ENCODE measurements around the gene ZNF774.

The ZNF774 gene

GRCh38 chr15:90394074-90394473 lies 42.0 kb downstream of the ZNF774 start:
- Histone ChIP-seq H3K4me1 (ENCODE audit: control insufficient read depth, insufficient read depth, low read length) (peaks cover 35% of the 10 kb centered on the region), H3K4me3 (ENCODE audit: low read length) (no peak overlapping the region), H3K9me3 (ENCODE audit: control insufficient read depth, low read length) (no peaks in the 10 kb centered on the region), H3K27me3 (replicated peaks; ENCODE audit: control insufficient read depth, insufficient read depth, low read length) (no peaks in the 10 kb centered on the region), H3K9ac (ENCODE audit: low read length) (no peak overlapping the region), H3K36me3 (ENCODE audit: control insufficient read depth, insufficient read depth, low read length, severe bottlenecking) (peaks cover 24% of the 10 kb centered on the region)
- no peak for DNase-seq (ENCODE audit: low read depth)

- peaks cover 28% of the 10 kb centered on the region for H3K4me1 ChIP-seq (ENCODE audit: control insufficient read depth, insufficient read depth, low read length)
- no peak for DNase-seq (ENCODE audit: low read depth)
- H3K4me3 ChIP-seq (ENCODE audit: low read length) = no peak overlapping the region
- H3K9me3 ChIP-seq (ENCODE audit: control insufficient read depth, low read length) = no peaks in the 10 kb centered on the region
- H3K27me3 ChIP-seq (replicated peaks; ENCODE audit: control insufficient read depth, insufficient read depth, low read length) = no peaks in the 10 kb centered on the region
- no peak overlapping the region for H3K9ac ChIP-seq (ENCODE audit: low read length)
- peaks cover 24% of the 10 kb centered on the region for H3K36me3 ChIP-seq (ENCODE audit: control insufficient read depth, insufficient read depth, low read length, severe bottlenecking)
Observed at GRCh38 chr15:90394748-90395442, 42.8 kb downstream of the ZNF774 start.

- Histone ChIP-seq H3K27me3 (replicated peaks; ENCODE audit: control insufficient read depth, insufficient read depth, low read length) (no peaks in the 10 kb centered on the region), H3K4me1 (ENCODE audit: control insufficient read depth, insufficient read depth, low read length) (peaks cover 35% of the 10 kb centered on the region), H3K36me3 (ENCODE audit: control insufficient read depth, insufficient read depth, low read length, severe bottlenecking) (peaks cover 15% of the 10 kb centered on the region), H3K4me3 (ENCODE audit: low read length) (no peak overlapping the region), H3K9me3 (ENCODE audit: control insufficient read depth, low read length) (no peaks in the 10 kb centered on the region), H3K9ac (ENCODE audit: low read length) (no peak overlapping the region)
- no peak for DNase-seq (ENCODE audit: low read depth)
Observed at GRCh38 chr15:90396321-90396720, 44.2 kb downstream of the ZNF774 start.

GRCh38 chr15:90400005-90400758 lies 48.1 kb downstream of the ZNF774 start:
- H3K36me3 ChIP-seq (ENCODE audit: control insufficient read depth, insufficient read depth, low read length, severe bottlenecking) = no peaks in the 10 kb centered on the region
- H3K4me1 ChIP-seq (ENCODE audit: control insufficient read depth, insufficient read depth, low read length) = peaks cover 61% of the 10 kb centered on the region
- no peak for DNase-seq (ENCODE audit: low read depth)
- no peaks in the 10 kb centered on the region for H3K27me3 ChIP-seq (replicated peaks; ENCODE audit: control insufficient read depth, insufficient read depth, low read length)
- peak overlapping the region; percentile 70 for H3K4me3 ChIP-seq (ENCODE audit: low read length)
- H3K9me3 ChIP-seq (ENCODE audit: control insufficient read depth, low read length) = no peaks in the 10 kb centered on the region
- peak overlapping the region; percentile 18 for H3K9ac ChIP-seq (ENCODE audit: low read length)

GRCh38 chr15:90400759-90401314 lies 48.8 kb downstream of the ZNF774 start:
- DNase-seq (ENCODE audit: low read depth) = peak; percentile 96
- Histone ChIP-seq H3K9ac (ENCODE audit: low read length) (peak overlapping the region; percentile 18), H3K9me3 (ENCODE audit: control insufficient read depth, low read length) (no peaks in the 10 kb centered on the region), H3K4me3 (ENCODE audit: low read length) (peak overlapping the region; percentile 70), H3K27me3 (replicated peaks; ENCODE audit: control insufficient read depth, insufficient read depth, low read length) (no peaks in the 10 kb centered on the region), H3K4me1 (ENCODE audit: control insufficient read depth, insufficient read depth, low read length) (peaks cover 64% of the 10 kb centered on the region), H3K36me3 (ENCODE audit: control insufficient read depth, insufficient read depth, low read length, severe bottlenecking) (no peaks in the 10 kb centered on the region)

GRCh38 chr15:90401495-90401894 lies 49.4 kb downstream of the ZNF774 start:
- no peaks in the 10 kb centered on the region for H3K27me3 ChIP-seq (replicated peaks; ENCODE audit: control insufficient read depth, insufficient read depth, low read length)
- H3K4me1 ChIP-seq (ENCODE audit: control insufficient read depth, insufficient read depth, low read length) = peaks cover 63% of the 10 kb centered on the region
- H3K9me3 ChIP-seq (ENCODE audit: control insufficient read depth, low read length) = no peaks in the 10 kb centered on the region
- H3K36me3 ChIP-seq (ENCODE audit: control insufficient read depth, insufficient read depth, low read length, severe bottlenecking) = no peaks in the 10 kb centered on the region
- H3K9ac ChIP-seq (ENCODE audit: low read length) = no peak overlapping the region
- H3K4me3 ChIP-seq (ENCODE audit: low read length) = peak overlapping the region; percentile 70
- no peak for DNase-seq (ENCODE audit: low read depth)

GRCh38 chr15:90402223-90402622 lies 50.1 kb downstream of the ZNF774 start:
- DNase-seq (ENCODE audit: low read depth) = peak; percentile 92
- H3K36me3 ChIP-seq (ENCODE audit: control insufficient read depth, insufficient read depth, low read length, severe bottlenecking) = no peaks in the 10 kb centered on the region
- H3K4me3 ChIP-seq (ENCODE audit: low read length) = peak overlapping the region; percentile 70
- no peaks in the 10 kb centered on the region for H3K27me3 ChIP-seq (replicated peaks; ENCODE audit: control insufficient read depth, insufficient read depth, low read length)
- H3K9me3 ChIP-seq (ENCODE audit: control insufficient read depth, low read length) = no peaks in the 10 kb centered on the region
- peak overlapping the region; percentile 10 for H3K9ac ChIP-seq (ENCODE audit: low read length)
- H3K4me1 ChIP-seq (ENCODE audit: control insufficient read depth, insufficient read depth, low read length) = peaks cover 68% of the 10 kb centered on the region

GRCh38 chr15:90402767-90403166 lies 50.7 kb downstream of the ZNF774 start:
- Histone ChIP-seq H3K4me1 (ENCODE audit: control insufficient read depth, insufficient read depth, low read length) (peaks cover 74% of the 10 kb centered on the region), H3K9me3 (ENCODE audit: control insufficient read depth, low read length) (no peaks in the 10 kb centered on the region), H3K27me3 (replicated peaks; ENCODE audit: control insufficient read depth, insufficient read depth, low read length) (no peaks in the 10 kb centered on the region), H3K9ac (ENCODE audit: low read length) (peak overlapping the region; percentile 5), H3K36me3 (ENCODE audit: control insufficient read depth, insufficient read depth, low read length, severe bottlenecking) (no peaks in the 10 kb centered on the region), H3K4me3 (ENCODE audit: low read length) (no peak overlapping the region)
- no peak for DNase-seq (ENCODE audit: low read depth)

GRCh38 chr15:90405055-90405607 lies 53.0 kb downstream of the ZNF774 start:
- no peak for DNase-seq (ENCODE audit: low read depth)
- no peaks in the 10 kb centered on the region for H3K27me3 ChIP-seq (replicated peaks; ENCODE audit: control insufficient read depth, insufficient read depth, low read length)
- no peaks in the 10 kb centered on the region for H3K9me3 ChIP-seq (ENCODE audit: control insufficient read depth, low read length)
- no peak overlapping the region for H3K4me3 ChIP-seq (ENCODE audit: low read length)
- H3K36me3 ChIP-seq (ENCODE audit: control insufficient read depth, insufficient read depth, low read length, severe bottlenecking) = no peaks in the 10 kb centered on the region
- peak overlapping the region; percentile 2 for H3K9ac ChIP-seq (ENCODE audit: low read length)
- peaks cover 82% of the 10 kb centered on the region for H3K4me1 ChIP-seq (ENCODE audit: control insufficient read depth, insufficient read depth, low read length)

- Histone ChIP-seq H3K4me3 (ENCODE audit: low read length) (peak overlapping the region; percentile 17), H3K27me3 (replicated peaks; ENCODE audit: control insufficient read depth, insufficient read depth, low read length) (no peaks in the 10 kb centered on the region), H3K36me3 (ENCODE audit: control insufficient read depth, insufficient read depth, low read length, severe bottlenecking) (no peaks in the 10 kb centered on the region), H3K9ac (ENCODE audit: low read length) (no peak overlapping the region), H3K4me1 (ENCODE audit: control insufficient read depth, insufficient read depth, low read length) (peaks cover 67% of the 10 kb centered on the region), H3K9me3 (ENCODE audit: control insufficient read depth, low read length) (no peaks in the 10 kb centered on the region)
- no peak for DNase-seq (ENCODE audit: low read depth)
Observed at GRCh38 chr15:90407336-90407735, 55.3 kb downstream of the ZNF774 start.

GRCh38 chr15:90407871-90408317 lies 55.8 kb downstream of the ZNF774 start:
- DNase-seq (ENCODE audit: low read depth) = no peak
- no peak overlapping the region for H3K9ac ChIP-seq (ENCODE audit: low read length)

More at GRCh38 chr15:90407871-90408317, 55.8 kb downstream of the ZNF774 start:
- H3K36me3 ChIP-seq (ENCODE audit: control insufficient read depth, insufficient read depth, low read length, severe bottlenecking) = no peaks in the 10 kb centered on the region
- peak overlapping the region; percentile 22 for H3K4me3 ChIP-seq (ENCODE audit: low read length)
- H3K27me3 ChIP-seq (replicated peaks; ENCODE audit: control insufficient read depth, insufficient read depth, low read length) = no peaks in the 10 kb centered on the region
- peaks cover 67% of the 10 kb centered on the region for H3K4me1 ChIP-seq (ENCODE audit: control insufficient read depth, insufficient read depth, low read length)
- H3K9me3 ChIP-seq (ENCODE audit: control insufficient read depth, low read length) = no peaks in the 10 kb centered on the region

All from adipocyte (in vitro differentiated cells).